Measurements from ENCODE around the gene NOVA2. TPM values are rescaled to one million over a fixed set of nuclear protein-coding genes. Genes with fewer than 3 reads are reported as not detected.

NOVA2 gene
- total and polyA plus RNA-seq, 9 of the 15 experiments (the other 6 are each of a cell fraction or from before 2014, with no cell fraction given): not detected

DNA sequence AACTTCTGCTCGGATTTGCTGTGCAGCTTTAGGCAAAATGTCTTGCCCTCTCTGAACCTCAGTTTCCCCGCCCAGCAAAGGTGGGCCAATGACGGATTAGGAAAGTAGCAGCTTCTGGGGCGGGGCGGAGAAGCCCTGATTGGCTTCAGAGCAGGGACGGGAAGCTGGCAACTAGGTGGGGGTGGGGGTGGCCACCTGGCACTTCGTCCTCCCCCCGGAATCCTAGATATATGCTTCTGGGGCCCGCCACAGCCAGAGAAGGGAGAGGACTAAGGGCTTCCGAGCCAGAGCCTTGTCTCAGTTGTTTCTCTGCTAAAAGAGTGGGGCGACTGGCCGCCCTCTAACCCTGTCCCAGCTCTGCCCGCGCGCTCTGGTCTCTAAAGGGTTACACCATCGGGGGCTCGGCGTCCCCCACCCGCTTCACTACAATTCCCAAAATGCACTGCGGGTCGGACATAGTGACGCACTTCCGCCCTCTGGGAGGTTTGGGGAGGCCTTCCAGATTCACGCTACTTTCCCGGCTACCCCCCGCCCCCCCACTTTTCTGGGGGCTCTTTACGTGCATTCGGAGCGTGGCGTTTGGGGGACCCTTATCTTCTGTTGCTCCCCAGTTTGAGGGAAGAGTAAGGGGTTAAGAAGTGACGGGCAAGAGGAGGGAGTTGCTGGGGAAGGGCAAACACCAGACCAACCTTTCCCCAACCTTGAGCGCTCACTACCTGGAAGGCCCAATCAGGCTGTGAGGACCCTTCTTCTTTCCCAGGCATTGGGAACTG is 87.1 kb downstream of the NOVA2 start (continued):
- TF ChIP-seq, protein P1, sequence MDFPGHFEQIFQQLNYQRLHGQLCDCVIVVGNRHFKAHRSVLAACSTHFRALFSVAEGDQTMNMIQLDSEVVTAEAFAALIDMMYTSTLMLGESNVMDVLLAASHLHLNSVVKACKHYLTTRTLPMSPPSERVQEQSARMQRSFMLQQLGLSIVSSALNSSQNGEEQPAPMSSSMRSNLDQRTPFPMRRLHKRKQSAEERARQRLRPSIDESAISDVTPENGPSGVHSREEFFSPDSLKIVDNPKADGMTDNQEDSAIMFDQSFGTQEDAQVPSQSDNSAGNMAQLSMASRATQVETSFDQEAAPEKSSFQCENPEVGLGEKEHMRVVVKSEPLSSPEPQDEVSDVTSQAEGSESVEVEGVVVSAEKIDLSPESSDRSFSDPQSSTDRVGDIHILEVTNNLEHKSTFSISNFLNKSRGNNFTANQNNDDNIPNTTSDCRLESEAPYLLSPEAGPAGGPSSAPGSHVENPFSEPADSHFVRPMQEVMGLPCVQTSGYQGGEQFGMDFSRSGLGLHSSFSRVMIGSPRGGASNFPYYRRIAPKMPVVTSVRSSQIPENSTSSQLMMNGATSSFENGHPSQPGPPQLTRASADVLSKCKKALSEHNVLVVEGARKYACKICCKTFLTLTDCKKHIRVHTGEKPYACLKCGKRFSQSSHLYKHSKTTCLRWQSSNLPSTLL (IDR thresholded peaks at IDR 0.05): no peak
- TF ChIP-seq HSF4 (CRISPR knock-in tag; IDR thresholded peaks at IDR 0.05; ENCODE audit: borderline replicate concordance): no peak
- TF ChIP-seq MCM2 (IDR thresholded peaks at IDR 0.05; ENCODE audit: low read depth): no peak
- TF ChIP-seq PML (IDR thresholded peaks at IDR 0.05; ENCODE audit: low read length): 0 out of 2 replicates have a peak, but pooled peaks have one; percentile 17
- TF ChIP-seq, protein P2, sequence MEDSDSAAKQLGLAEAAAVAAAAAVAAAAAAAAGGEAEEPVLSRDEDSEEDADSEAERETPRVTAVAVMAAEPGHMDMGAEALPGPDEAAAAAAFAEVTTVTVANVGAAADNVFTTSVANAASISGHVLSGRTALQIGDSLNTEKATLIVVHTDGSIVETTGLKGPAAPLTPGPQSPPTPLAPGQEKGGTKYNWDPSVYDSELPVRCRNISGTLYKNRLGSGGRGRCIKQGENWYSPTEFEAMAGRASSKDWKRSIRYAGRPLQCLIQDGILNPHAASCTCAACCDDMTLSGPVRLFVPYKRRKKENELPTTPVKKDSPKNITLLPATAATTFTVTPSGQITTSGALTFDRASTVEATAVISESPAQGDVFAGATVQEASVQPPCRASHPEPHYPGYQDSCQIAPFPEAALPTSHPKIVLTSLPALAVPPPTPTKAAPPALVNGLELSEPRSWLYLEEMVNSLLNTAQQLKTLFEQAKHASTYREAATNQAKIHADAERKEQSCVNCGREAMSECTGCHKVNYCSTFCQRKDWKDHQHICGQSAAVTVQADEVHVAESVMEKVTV (CRISPR knock-in tag; IDR thresholded peaks at IDR 0.05): no peak
- no peak for TF ChIP-seq KLF16 (IDR thresholded peaks at IDR 0.05)
- no peak for TF ChIP-seq RBBP5 (IDR thresholded peaks at IDR 0.05; ENCODE audit: borderline replicate concordance, insufficient read depth, low read length, poor library complexity, severe bottlenecking)
- TF ChIP-seq SP1 (CRISPR knock-in tag; IDR thresholded peaks at IDR 0.05): peak; percentile 18; the same call in 1 of the 2 replicates
- TF ChIP-seq YBX1 (IDR thresholded peaks at IDR 0.05): no peak
- no peak for TF ChIP-seq ARHGAP35 (IDR thresholded peaks at IDR 0.05; ENCODE audit: partially characterized antibody)
- no peak for TF ChIP-seq DDX20 (tag; IDR thresholded peaks at IDR 0.05; ENCODE audit: low read depth)
- TF ChIP-seq CBFA2T3 (IDR thresholded peaks at IDR 0.05): no peak
- no peak for TF ChIP-seq CHD1 (IDR thresholded peaks at IDR 0.05; ENCODE audit: low read length)
- no peak for TF ChIP-seq NR4A1 (CRISPR knock-in tag; IDR thresholded peaks at IDR 0.05)
- TF ChIP-seq NR4A1 (tag; IDR thresholded peaks at IDR 0.05): no peak
- peak; percentile 88 for TF ChIP-seq KAT7 (CRISPR knock-in tag; IDR thresholded peaks at IDR 0.05; ENCODE audit: borderline replicate concordance)
- TF ChIP-seq, protein P3, sequence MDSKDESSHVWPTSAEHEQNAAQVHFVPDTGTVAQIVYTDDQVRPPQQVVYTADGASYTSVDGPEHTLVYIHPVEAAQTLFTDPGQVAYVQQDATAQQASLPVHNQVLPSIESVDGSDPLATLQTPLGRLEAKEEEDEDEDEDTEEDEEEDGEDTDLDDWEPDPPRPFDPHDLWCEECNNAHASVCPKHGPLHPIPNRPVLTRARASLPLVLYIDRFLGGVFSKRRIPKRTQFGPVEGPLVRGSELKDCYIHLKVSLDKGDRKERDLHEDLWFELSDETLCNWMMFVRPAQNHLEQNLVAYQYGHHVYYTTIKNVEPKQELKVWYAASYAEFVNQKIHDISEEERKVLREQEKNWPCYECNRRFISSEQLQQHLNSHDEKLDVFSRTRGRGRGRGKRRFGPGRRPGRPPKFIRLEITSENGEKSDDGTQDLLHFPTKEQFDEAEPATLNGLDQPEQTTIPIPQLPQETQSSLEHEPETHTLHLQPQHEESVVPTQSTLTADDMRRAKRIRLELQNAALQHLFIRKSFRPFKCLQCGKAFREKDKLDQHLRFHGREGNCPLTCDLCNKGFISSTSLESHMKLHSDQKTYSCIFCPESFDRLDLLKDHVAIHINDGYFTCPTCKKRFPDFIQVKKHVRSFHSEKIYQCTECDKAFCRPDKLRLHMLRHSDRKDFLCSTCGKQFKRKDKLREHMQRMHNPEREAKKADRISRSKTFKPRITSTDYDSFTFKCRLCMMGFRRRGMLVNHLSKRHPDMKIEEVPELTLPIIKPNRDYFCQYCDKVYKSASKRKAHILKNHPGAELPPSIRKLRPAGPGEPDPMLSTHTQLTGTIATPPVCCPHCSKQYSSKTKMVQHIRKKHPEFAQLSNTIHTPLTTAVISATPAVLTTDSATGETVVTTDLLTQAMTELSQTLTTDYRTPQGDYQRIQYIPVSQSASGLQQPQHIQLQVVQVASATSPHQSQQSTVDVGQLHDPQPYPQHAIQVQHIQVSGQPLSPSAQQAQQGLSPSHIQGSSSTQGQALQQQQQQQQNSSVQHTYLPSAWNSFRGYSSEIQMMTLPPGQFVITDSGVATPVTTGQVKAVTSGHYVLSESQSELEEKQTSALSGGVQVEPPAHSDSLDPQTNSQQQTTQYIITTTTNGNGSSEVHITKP (IDR thresholded peaks at IDR 0.05; ENCODE audit: partially characterized antibody): peak; percentile 96
- TF ChIP-seq, protein P4, sequence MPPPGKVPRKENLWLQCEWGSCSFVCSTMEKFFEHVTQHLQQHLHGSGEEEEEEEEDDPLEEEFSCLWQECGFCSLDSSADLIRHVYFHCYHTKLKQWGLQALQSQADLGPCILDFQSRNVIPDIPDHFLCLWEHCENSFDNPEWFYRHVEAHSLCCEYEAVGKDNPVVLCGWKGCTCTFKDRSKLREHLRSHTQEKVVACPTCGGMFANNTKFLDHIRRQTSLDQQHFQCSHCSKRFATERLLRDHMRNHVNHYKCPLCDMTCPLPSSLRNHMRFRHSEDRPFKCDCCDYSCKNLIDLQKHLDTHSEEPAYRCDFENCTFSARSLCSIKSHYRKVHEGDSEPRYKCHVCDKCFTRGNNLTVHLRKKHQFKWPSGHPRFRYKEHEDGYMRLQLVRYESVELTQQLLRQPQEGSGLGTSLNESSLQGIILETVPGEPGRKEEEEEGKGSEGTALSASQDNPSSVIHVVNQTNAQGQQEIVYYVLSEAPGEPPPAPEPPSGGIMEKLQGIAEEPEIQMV (tag; conservative IDR thresholded peaks at IDR 0.05; ENCODE audit: low read depth): no peak
- TF ChIP-seq ATF1 (CRISPR knock-in tag; IDR thresholded peaks at IDR 0.05): no peak
- TF ChIP-seq ATF1 (tag; IDR thresholded peaks at IDR 0.05): peak; percentile 96
